LNCaP clone FGC (cell line): ENCODE measurements around the gene BCL3.

Experiments
- DNase-seq: peaks from one replicate; pipeline ENCODE4 v3.0.0-alpha.2; 2011; ENCODE audit warnings: low read depth
- H3K4me3 ChIP-seq: 2 replicates; pipeline ENCODE4 v1.5.1; 2011; ENCODE audit warnings: mild to moderate bottlenecking, low read depth, low read length, control low read depth
- CTCF ChIP-seq: IDR thresholded peaks from 2 replicates; pipeline ENCODE4 v1.5.1; 2012; ENCODE audit warnings: mild to moderate bottlenecking; ENCODE audit not compliant: control insufficient read depth, insufficient read depth; ENCODE audit errors: extremely low read depth

BCL3 gene

GRCh38 chr19:44753932-44754749 lies 5.6 kb downstream of the BCL3 start:
- peak overlapping the region; percentile 48 for H3K4me3 ChIP-seq
- TF ChIP-seq CTCF: no peak
- no peak for DNase-seq

- H3K4me3 ChIP-seq: peak overlapping the region; percentile 48
- no peak for DNase-seq
These were observed 6.2 kb downstream of the BCL3 start for GRCh38 chr19:44754750-44755080.

GRCh38 chr19:44755219-44755618 lies 6.7 kb downstream of the BCL3 start:
- DNase-seq: no peak
- TF ChIP-seq CTCF: no peak
- no peak overlapping the region for H3K4me3 ChIP-seq

More at GRCh38 chr19:44754750-44755080, 6.2 kb downstream of the BCL3 start:
- TF ChIP-seq CTCF: no peak

- no peak for TF ChIP-seq CTCF
- no peak overlapping the region for H3K4me3 ChIP-seq
- no peak for DNase-seq
These were observed 7.6 kb downstream of the BCL3 start for GRCh38 chr19:44756089-44756562.

- DNase-seq: no peak
- TF ChIP-seq CTCF: no peak
- no peak overlapping the region for H3K4me3 ChIP-seq
These were observed 8.7 kb downstream of the BCL3 start for GRCh38 chr19:44757057-44757734.

GRCh38 chr19:44757735-44758505 lies 9.4 kb downstream of the BCL3 start:
- no peak for TF ChIP-seq CTCF
- no peak overlapping the region for H3K4me3 ChIP-seq

More at GRCh38 chr19:44757735-44758505, 9.4 kb downstream of the BCL3 start:
- DNase-seq: no peak
